Measurements from ENCODE around the gene TOMM20L. TPM values are rescaled to one million over a fixed set of nuclear protein-coding genes. Genes with fewer than 3 reads are reported as not detected.
A peak's percentile ranks its signal among the peaks of the same experiment; 100 is the strongest.

The TOMM20L gene
- polyA plus RNA-seq, 1 donor = 0.43 TPM

DNA sequence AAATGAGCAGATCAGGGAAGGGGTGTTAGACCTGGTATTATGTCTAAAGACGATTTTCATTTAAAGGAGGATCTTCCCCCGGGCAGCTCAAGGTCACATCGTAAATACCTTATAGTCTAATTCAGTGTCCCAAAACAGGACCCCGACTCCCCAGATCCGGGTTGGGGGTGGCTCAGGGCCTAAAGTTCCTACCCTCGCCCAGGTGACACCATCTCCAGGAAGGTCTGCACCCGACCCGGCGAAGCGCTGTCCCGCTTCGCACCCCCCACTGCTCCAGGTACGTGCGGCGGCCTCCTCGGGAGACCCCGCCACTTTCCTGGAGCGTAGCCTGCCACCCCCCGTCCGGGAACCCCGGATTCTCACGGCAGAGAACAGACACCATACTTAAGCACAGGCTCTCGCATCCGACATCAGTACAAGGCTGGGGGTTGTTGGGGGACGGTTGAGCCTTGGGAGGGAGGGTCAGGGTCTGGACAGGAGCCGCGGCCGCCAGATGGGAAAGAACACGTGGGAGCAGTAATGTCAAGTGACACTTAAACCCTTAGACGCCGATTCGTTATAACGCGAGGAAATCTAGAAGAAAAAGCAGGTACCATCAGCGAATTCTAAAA lies 31.0 kb downstream of the TOMM20L start:
- no peak for DNase-seq (ENCODE audit: low read depth)

DNA sequence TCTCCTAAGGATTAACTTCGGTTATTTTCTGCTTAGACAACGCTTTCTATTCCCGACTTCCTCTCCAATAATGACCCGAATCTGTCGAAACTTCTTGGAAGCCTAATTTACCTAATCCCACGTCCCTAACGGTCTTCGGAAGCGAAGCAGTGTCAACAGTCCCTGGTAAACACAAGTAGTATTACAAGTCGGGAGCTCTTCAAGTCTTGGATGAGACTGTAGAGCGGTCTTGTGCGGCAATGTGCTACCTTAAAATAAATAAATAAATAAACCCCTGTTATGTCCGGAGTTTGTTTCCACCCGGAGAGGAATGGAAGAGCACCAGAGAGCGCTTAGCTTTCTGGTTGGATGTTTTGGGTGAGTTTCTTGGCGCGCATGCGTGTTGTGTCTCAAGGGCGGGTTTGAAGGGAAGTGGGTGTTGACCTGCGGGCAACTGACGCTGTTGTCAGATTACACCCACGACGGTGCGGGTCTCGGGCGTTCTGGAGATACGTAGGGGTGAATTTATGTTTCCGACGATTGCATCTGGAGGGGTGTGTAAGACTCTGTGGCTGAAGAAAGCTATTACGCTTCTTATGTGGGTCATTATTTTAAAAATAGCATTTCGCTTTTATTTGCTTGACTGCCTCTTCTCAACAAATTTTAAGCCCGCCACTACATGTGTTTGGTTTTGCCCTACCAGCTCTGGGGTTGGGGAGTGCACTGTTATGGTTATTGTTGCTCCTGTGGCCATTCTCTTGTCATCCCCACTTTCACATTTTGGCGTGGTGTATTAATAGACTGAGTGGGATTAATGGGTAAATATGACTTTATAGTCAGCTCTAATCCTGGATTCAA lies 31.8 kb downstream of the TOMM20L start, which contains the start of the genes KIAA0586 and TIMM9:
KIAA0586 (plus strand) TSS at position 439 of the 837 bp plus-strand sequence. CDS start 546 bp downstream, outside the sequence.
TIMM9 (minus strand) TSS at position 251 of the 837 bp plus-strand sequence. CDS start 15,586 bp downstream, outside the sequence.
- peak; percentile 99 for DNase-seq (ENCODE audit: low read depth)

DNA sequence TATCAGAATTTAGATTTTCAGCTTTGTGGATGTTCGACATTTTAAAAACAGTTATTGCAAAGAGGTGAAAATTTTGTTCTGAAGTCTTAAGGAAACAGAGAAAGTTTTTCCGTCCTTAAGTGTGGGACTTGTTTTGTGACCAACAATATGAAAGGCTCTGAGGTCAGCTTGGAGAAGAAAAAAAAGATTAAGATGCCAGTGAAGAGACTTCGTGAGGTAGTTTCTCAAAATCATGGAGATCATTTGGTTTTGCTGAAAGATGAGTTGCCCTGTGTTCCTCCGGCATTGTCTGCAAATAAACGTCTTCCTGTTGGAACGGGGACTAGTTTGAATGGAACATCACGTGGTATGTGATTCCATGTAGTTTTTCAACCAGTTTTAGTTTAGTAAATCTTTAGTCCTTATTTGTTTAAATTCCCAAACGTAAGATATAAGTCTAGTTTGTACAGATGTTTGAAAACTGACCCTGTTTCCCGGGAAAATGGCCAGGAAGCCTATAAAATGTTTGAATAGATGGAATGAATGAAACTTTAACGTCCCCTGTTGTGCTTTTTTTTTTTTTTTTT lies 32.5 kb downstream of the TOMM20L start:
- DNase-seq (ENCODE audit: low read depth) = peak; percentile 48

DNA sequence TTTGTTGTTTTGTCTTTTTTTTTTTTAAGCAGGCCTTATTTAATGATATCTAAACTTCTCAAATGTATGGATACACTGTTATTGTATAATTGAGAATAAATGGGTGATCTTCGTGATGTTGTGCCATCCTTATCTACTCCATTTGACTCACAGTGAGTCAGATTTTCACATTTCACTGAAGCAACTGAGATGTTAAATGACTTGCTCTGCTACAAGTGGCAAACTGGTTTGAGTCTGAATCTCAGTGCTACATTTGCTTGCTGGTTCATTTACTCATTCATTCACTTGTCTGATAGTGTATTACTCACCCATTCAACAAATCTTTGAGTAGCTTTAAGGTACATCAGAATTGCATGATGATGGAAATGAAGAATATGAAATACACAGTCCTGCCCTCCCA lies 34.4 kb downstream of the TOMM20L start:
- DNase-seq (ENCODE audit: low read depth) = no peak

DNA sequence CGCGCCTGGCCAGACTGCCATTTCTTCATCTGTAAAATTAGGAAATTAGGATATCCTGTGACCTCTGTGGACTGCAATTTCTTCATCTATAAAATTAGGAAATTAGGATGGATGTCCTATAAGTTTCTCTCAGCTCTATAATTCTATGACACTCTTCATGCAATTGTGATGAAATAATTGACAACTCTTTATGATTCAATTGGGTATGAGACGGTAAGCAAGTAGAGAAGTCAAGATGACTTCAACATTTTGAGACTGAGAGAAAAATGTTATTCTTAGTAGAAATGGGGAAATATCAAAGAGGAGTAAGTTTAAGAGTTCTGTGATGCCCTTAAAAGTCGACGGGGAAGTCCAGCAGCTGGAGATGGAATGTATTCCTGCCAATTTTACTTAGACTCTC lies 43.7 kb downstream of the TOMM20L start:
- no peak for DNase-seq (ENCODE audit: low read depth)

DNA sequence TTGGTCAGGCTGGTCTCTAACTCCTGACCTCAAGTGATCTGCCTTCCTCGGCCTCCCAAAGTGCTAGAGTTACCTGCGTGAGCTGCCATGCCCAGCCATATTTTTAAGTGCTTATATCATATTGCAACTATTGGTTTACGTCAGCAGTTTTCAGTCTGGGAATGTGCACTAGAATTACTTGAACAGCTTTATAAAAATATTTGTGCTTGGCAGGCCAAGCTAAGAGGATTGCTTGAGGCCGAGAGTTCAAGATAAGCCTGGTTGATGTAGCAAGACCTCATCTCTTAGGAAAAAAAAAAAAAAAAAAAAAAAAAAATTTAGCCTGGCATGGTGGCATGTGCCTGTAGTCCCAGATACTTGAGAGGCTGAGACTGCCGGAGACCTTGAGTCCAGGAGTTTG lies 48.9 kb downstream of the TOMM20L start:
- no peak for DNase-seq (ENCODE audit: low read depth)

DNA sequence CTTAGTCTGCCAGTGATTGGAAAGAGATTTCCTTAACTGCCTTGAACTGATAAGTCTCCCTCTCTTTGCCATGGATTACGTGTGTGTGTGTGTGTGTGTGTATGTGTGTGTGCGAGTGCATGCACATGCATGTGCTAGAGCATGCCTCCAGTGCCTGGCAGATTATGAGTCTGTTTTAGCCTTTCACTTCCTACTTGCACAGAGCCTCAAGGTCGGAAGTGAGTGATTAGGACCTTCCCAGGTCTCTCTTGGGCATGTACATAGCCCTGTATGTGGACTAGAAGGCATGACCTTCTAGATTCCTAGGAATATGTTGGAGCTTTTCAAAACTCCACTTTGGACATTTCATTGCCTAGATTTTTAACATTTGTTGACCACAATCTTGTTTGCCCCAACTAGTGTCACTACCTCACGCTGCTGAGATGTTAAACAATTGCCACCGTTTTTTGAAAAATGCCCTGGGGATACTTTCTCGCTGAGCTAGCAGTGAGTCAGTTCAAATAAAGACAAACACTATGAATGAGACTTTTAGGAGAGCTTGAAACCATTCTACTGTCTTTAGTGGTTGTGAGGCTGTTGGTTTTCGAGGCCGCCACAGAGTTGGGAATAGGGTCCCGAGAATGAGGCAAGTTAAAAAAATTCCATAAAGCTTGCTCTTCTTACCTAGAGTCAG lies 60.0 kb downstream of the TOMM20L start:
- no peak for DNase-seq (ENCODE audit: low read depth)

Other genes with a start within 250 kb of the TOMM20L start
- gene ARMH4, start 243.7 kb upstream of the TOMM20L start, polyA plus RNA-seq (ENCODE audit: insufficient read length) = 6.8 TPM
- gene ACTR10, start 195.8 kb upstream of the TOMM20L start, polyA plus RNA-seq (ENCODE audit: insufficient read length) = 66.4 TPM
- gene PSMA3, start 151.1 kb upstream of the TOMM20L start, polyA plus RNA-seq (ENCODE audit: insufficient read length) = 96.6 TPM
- 14.2 TPM for gene ARID4A, start 97.4 kb upstream of the TOMM20L start, polyA plus RNA-seq (ENCODE audit: insufficient read length)
- 103 TPM for gene TIMM9, start 31.6 kb downstream of the TOMM20L start, polyA plus RNA-seq (ENCODE audit: insufficient read length)
- 15.3 TPM for gene KIAA0586, start 31.8 kb downstream of the TOMM20L start, polyA plus RNA-seq (ENCODE audit: insufficient read length)
- 23.3 TPM for gene DACT1, start 242.0 kb downstream of the TOMM20L start, polyA plus RNA-seq (ENCODE audit: insufficient read length)